A673 (cell line): ENCODE results near the gene MTAP. TPM values are rescaled to one million over a fixed set of nuclear protein-coding genes. Genes with fewer than 3 reads are reported as not detected.

ENCODE experiments used
- BruUV-seq: library from RNA; stranded (reverse); fragments of 400-500 nt; replicated peaks from 2 replicates; lab custom pipeline; 2021; lab: Mats Ljungman, UMichigan
- CTCF ChIA-PET: fragments of 300-600 bp; sonication (Branson Sonifier 250); formaldehyde crosslinking; loops from one replicate; lab custom pipeline; 2022; ENCODE audit warnings: antibody characterized with exemption; lab: Charles Lee
- POLR2A ChIA-PET: fragments of 300-600 bp; sonication (Branson Sonifier 250); formaldehyde crosslinking; loops from one replicate; lab custom pipeline; 2022; ENCODE audit warnings: antibody characterized with exemption; ENCODE audit not compliant: low non-redundant PET; lab: Charles Lee
- DNase-seq: peaks from one replicate; pipeline ENCODE4 v3.0.0-alpha.2; 2015; ENCODE audit warnings: low spot score
- H3K27ac ChIP-seq: fragments of 200-600 bp; sonication (generic); 2 replicates; pipeline ENCODE4 v1.5.1; 2016; ENCODE audit warnings: mixed run types, low read depth, mild to moderate bottlenecking, mixed read lengths, antibody characterized with exemption, low read length; ENCODE audit not compliant: poor library complexity, severe bottlenecking
- H3K27me3 ChIP-seq: fragments of 200-600 bp; sonication (generic); replicated peaks from 2 replicates; pipeline ENCODE4 v1.6.1; 2017; ENCODE audit warnings: mixed run types, low read depth, mild to moderate bottlenecking, mixed read lengths, antibody characterized with exemption, low read length; ENCODE audit not compliant: insufficient read depth, poor library complexity
- H3K36me3 ChIP-seq: fragments of 200-600 bp; sonication (generic); 2 replicates; pipeline ENCODE4 v1.6.1; 2016; ENCODE audit warnings: mixed run types, mild to moderate bottlenecking, mixed read lengths, antibody characterized with exemption, low read length; ENCODE audit not compliant: insufficient read depth, poor library complexity, severe bottlenecking
- H3K4me1 ChIP-seq: fragments of 200-600 bp; sonication (generic); 2 replicates; pipeline ENCODE4 v1.6.1; 2017; ENCODE audit warnings: mixed run types, mild to moderate bottlenecking, mixed read lengths, antibody characterized with exemption, low read length; ENCODE audit not compliant: insufficient read depth, poor library complexity, severe bottlenecking
- H3K4me3 ChIP-seq: fragments of 200-600 bp; sonication (generic); 2 replicates; pipeline ENCODE4 v1.5.1; 2016; ENCODE audit warnings: low read depth, mixed run types, mild to moderate bottlenecking, mixed read lengths, low read length; ENCODE audit not compliant: poor library complexity, severe bottlenecking
- H3K9me3 ChIP-seq: fragments of 200-600 bp; sonication (generic); 2 replicates; pipeline ENCODE4 v1.6.1; 2016; ENCODE audit warnings: mixed run types, low read depth, mild to moderate bottlenecking, mixed read lengths, antibody characterized with exemption, low read length; ENCODE audit not compliant: poor library complexity, severe bottlenecking
- CTCF ChIP-seq: fragments of 300-800, 200-600 bp; sonication (generic); conservative IDR thresholded peaks from 2 replicates; pipeline ENCODE4 v1.5.1; 2017; ENCODE audit warnings: low read depth, mild to moderate bottlenecking, antibody characterized with exemption, low read length, moderate library complexity, mixed read lengths
- EZH2 ChIP-seq: fragments of 200-600 bp; sonication (generic); IDR thresholded peaks from 2 replicates; pipeline ENCODE4 v1.6.1; 2017; ENCODE audit warnings: borderline replicate concordance, low read depth, mild to moderate bottlenecking, mixed read lengths, antibody characterized with exemption, low read length; ENCODE audit not compliant: poor library complexity, severe bottlenecking
- intact Hi-C: fragments of 100-400 bp; cut with micrococcal nuclease; formaldehyde crosslinking; loops from one replicate; pipeline ENCODE4 v1.10.0; 2022; ENCODE audit not compliant: unreplicated experiment
- total RNA-seq: library from RNA; stranded (reverse); gene quantifications from 2 replicates; pipeline ENCODE4 v1.2.3, GENCODE V29; 2021

Gene MTAP
- total RNA-seq, 1 experiment from 2014 or later = 39.2 TPM

- TF ChIP-seq EZH2 (no peak), CTCF (no peak)
- Histone ChIP-seq H3K4me1 (peaks cover 6% of the 10 kb centered on the region), H3K36me3 (no peaks in the 10 kb centered on the region), H3K27me3 (peaks cover 14% of the 10 kb centered on the region), H3K27ac (no peak overlapping the region), H3K4me3 (peak overlapping the region; percentile 61), H3K9me3 (no peaks in the 10 kb centered on the region)
- no peak for DNase-seq
- CTCF ChIA-PET = no interaction called here
- no TSS peak for BruUV-seq
- intact Hi-C loops = no loop called here
- POLR2A ChIA-PET = no interaction called here
Measured at GRCh38 chr9:21800931-21801682, 1.3 kb upstream of the MTAP start.

- Histone ChIP-seq H3K9me3 (no peaks in the 10 kb centered on the region), H3K27me3 (peaks cover 10% of the 10 kb centered on the region), H3K4me1 (peaks cover 6% of the 10 kb centered on the region), H3K27ac (peak overlapping the region; percentile 68), H3K36me3 (no peaks in the 10 kb centered on the region), H3K4me3 (peak overlapping the region; percentile 61)
- TF ChIP-seq EZH2 = no peak
- TF ChIP-seq CTCF = no peak
- BruUV-seq = TSS peak; percentile 71
- peak; percentile 59 for DNase-seq
- ChIA-PET POLR2A (no interaction called here), CTCF (interaction anchor here (0.7 kb wide), 1 partner anchor 25 kb away, joined by 5 read pairs; no protein-coding TSS in a partner anchor)
- intact Hi-C loops = no loop called here
Measured at GRCh38 chr9:21801683-21802417, 586 bp upstream of the MTAP start.

GRCh38 chr9:21803649-21804048 lies 1.2 kb downstream of the MTAP start:
- Histone ChIP-seq H3K27me3 (no peaks in the 10 kb centered on the region), H3K36me3 (no peaks in the 10 kb centered on the region), H3K27ac (peak overlapping the region; percentile 77), H3K9me3 (no peaks in the 10 kb centered on the region), H3K4me1 (peaks cover 6% of the 10 kb centered on the region), H3K4me3 (peak overlapping the region; percentile 61)
- TF ChIP-seq EZH2 (no peak), CTCF (no peak)
- BruUV-seq = TSS peak; percentile 53
- no peak for DNase-seq
- intact Hi-C loops = no loop called here
- POLR2A ChIA-PET = no interaction called here
- CTCF ChIA-PET = no interaction called here
